Upper lobe of left lung (tissue), 4 donors: ENCODE results near the gene IL6ST.

Source experiments
- CTCF ChIP-seq, 6 experiments: fragments of 450-650 bp in 4 of 6; fragments of 200-600 bp in 2 of 6; sonication (generic) in 2 of 6; IDR thresholded peaks; one replicate each; pipeline ENCODE4 v1.5.1; 2016 to 2019; ENCODE audit warnings: antibody characterized with exemption in 6 of 6
- EP300 ChIP-seq, 4 donors: sonication (generic); formaldehyde crosslinking; IDR thresholded peaks; one replicate each; pipeline ENCODE4 v1.5.1; 2017; ENCODE audit warnings: antibody characterized with exemption in 4 of 4, control low read depth in 2 of 4
- POLR2A ChIP-seq, 4 donors: fragments of 450-650 bp; IDR thresholded peaks; one replicate each; pipeline ENCODE4 v1.5.1; 2016 to 2017; ENCODE audit warnings: antibody characterized with exemption in 4 of 4, mild to moderate bottlenecking in 2 of 4
- POLR2AphosphoS5 ChIP-seq, 2 donors: sonication (generic); formaldehyde crosslinking; IDR thresholded peaks; one replicate each; pipeline ENCODE4 v1.5.1; 2017; ENCODE audit warnings: antibody characterized with exemption in 2 of 2

GRCh38 chr5:55923177-55923771 lies 71.5 kb downstream of the IL6ST start:
- TF ChIP-seq POLR2AphosphoS5 (IDR thresholded peaks at IDR 0.05) (no peak), CTCF (IDR thresholded peaks at IDR 0.05) (no peak), EP300 (IDR thresholded peaks at IDR 0.05) (peak in 1 of 4 donors; percentile 1), POLR2A (IDR thresholded peaks at IDR 0.05) (no peak)
